T-helper 2 cell (primary cell): ENCODE data around the gene GDPD2.
"Not testable (repeated sequence)": the region's sequence is repeated elsewhere in the genome, so short reads cannot be mapped to it uniquely, and the experiment has no call there.

Experiments used
- DNase-seq, 5 experiments: peaks; one replicate each; pipeline versions ENCODE4 v3.0.0 to v3.0.0-alpha.2; 2012 to 2022
- total RNA-seq, 2 donors: gene quantifications; one replicate each; lab custom pipeline; 2026; lab: John Stamatoyannopoulos, UW

The GDPD2 gene
- total RNA-seq = 0 reads per million in 2 donors

- peak in 1 of 5 experiments; percentile 10 for DNase-seq
Measured at GRCh38 chrX:70422851-70423341, at the start of gene GDPD2. TSS of gene GDPD2 (plus strand) at chrX:70423314. CDS start at chrX:70424985, 1,671 bp downstream.

GRCh38 chrX:70386235-70386634 is 36.9 kb upstream of the GDPD2 start:
- DNase-seq = peak in 1 of 5 experiments; percentile 36

GRCh38 chrX:70398899-70399298 is 24.2 kb upstream of the GDPD2 start:
- peak in 2 of 5 experiments; percentile 48 to 62 for DNase-seq

- not testable (repeated sequence) for DNase-seq
Measured at GRCh38 chrX:70400181-70400580, 22.9 kb upstream of the GDPD2 start.

GRCh38 chrX:70402721-70403120 is 20.4 kb upstream of the GDPD2 start:
- no peak for DNase-seq

- no peak for DNase-seq
Measured at GRCh38 chrX:70405003-70405402, 18.1 kb upstream of the GDPD2 start.

- DNase-seq = no peak
Measured at GRCh38 chrX:70410921-70411320, 12.2 kb upstream of the GDPD2 start.

- DNase-seq = no peak
Measured at GRCh38 chrX:70411475-70411874, 11.6 kb upstream of the GDPD2 start.

GRCh38 chrX:70421618-70422017 is 1.5 kb upstream of the GDPD2 start:
- no peak for DNase-seq

GRCh38 chrX:70423936-70424675 is 992 bp downstream of the GDPD2 start:
- DNase-seq = no peak

GRCh38 chrX:70424801-70425200 is 1.7 kb downstream of the GDPD2 start:
- DNase-seq = no peak

GRCh38 chrX:70426286-70427278 is 3.5 kb downstream of the GDPD2 start:
- no peak for DNase-seq

- DNase-seq = no peak
Measured at GRCh38 chrX:70427365-70427764, 4.3 kb downstream of the GDPD2 start.

GRCh38 chrX:70429759-70430158 is 6.6 kb downstream of the GDPD2 start:
- DNase-seq = no peak

GRCh38 chrX:70432936-70433847 is 10.1 kb downstream of the GDPD2 start:
- no peak for DNase-seq

- DNase-seq = peak; percentile 41 to 79 (median 66)
Measured at GRCh38 chrX:70433848-70434351, 10.8 kb downstream of the GDPD2 start.

- DNase-seq = peak in 4 of 5 experiments; percentile 19 to 64 (median 43)
Measured at GRCh38 chrX:70434352-70434866, 11.3 kb downstream of the GDPD2 start.

- no peak for DNase-seq
Measured at GRCh38 chrX:70434914-70435586, 11.9 kb downstream of the GDPD2 start.

GRCh38 chrX:70436343-70436742 is 13.2 kb downstream of the GDPD2 start:
- DNase-seq = no peak

GRCh38 chrX:70437011-70437410 is 13.9 kb downstream of the GDPD2 start:
- no peak for DNase-seq
